ENCODE measurements around the gene MIPEP. TPM values are rescaled to one million over a fixed set of nuclear protein-coding genes. Genes with fewer than 3 reads are reported as not detected.
"Not testable (repeated sequence)": the region's sequence is repeated elsewhere in the genome, so short reads cannot be mapped to it uniquely, and the experiment has no call there.

Gene MIPEP
- total RNA-seq, 1 donor from 2014 or later: 15.7 TPM

DNA sequence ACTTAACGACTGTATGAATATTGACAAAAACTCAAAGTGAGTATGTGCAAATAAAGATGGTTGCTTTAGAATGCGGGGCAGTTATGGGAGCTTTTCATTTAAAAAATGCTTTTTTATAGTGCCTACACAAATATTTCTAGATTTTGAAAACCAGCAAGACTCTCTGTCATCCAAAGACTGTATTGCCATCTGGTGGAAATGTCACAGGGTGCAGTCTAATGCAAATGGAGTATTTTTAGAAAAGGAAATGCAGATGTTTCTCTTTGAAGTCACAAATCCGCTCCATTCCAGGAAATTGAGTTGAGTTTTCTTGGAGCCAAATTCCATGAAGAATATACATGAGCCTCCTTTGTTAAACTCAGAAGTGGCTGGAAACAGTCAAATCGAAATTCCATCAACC lies 10.4 kb upstream of the MIPEP start:
- H3K27me3 Mint-ChIP-seq: peaks cover 31% of the 10 kb centered on the region
- no peaks in the 10 kb centered on the region for H3K36me3 Mint-ChIP-seq (ENCODE audit: insufficient read depth)
- TF ChIP-seq, protein P1, sequence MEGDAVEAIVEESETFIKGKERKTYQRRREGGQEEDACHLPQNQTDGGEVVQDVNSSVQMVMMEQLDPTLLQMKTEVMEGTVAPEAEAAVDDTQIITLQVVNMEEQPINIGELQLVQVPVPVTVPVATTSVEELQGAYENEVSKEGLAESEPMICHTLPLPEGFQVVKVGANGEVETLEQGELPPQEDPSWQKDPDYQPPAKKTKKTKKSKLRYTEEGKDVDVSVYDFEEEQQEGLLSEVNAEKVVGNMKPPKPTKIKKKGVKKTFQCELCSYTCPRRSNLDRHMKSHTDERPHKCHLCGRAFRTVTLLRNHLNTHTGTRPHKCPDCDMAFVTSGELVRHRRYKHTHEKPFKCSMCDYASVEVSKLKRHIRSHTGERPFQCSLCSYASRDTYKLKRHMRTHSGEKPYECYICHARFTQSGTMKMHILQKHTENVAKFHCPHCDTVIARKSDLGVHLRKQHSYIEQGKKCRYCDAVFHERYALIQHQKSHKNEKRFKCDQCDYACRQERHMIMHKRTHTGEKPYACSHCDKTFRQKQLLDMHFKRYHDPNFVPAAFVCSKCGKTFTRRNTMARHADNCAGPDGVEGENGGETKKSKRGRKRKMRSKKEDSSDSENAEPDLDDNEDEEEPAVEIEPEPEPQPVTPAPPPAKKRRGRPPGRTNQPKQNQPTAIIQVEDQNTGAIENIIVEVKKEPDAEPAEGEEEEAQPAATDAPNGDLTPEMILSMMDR (IDR thresholded peaks at IDR 0.05; ENCODE audit: unreplicated experiment): peak; percentile 65
- no peak overlapping the region for H3K4me3 Mint-ChIP-seq (ENCODE audit: low read depth)
- no peak for DNase-seq (ENCODE audit: low spot score, unreplicated experiment)
- no peaks in the 10 kb centered on the region for H3K9me3 Mint-ChIP-seq (ENCODE audit: low read depth)
- no peak overlapping the region for H3K27ac Mint-ChIP-seq
- H3K4me1 Mint-ChIP-seq (ENCODE audit: low read depth): no peaks in the 10 kb centered on the region

- no peak overlapping the region for H3K4me3 Mint-ChIP-seq (ENCODE audit: low read depth)
- no peaks in the 10 kb centered on the region for H3K36me3 Mint-ChIP-seq (ENCODE audit: insufficient read depth)
- DNase-seq (ENCODE audit: low spot score, unreplicated experiment): no peak
- H3K27ac Mint-ChIP-seq: no peak overlapping the region
- TF ChIP-seq, protein P1 (IDR thresholded peaks at IDR 0.05; ENCODE audit: unreplicated experiment): no peak
- peaks cover 28% of the 10 kb centered on the region for H3K27me3 Mint-ChIP-seq
- no peaks in the 10 kb centered on the region for H3K4me1 Mint-ChIP-seq (ENCODE audit: low read depth)
- no peaks in the 10 kb centered on the region for H3K9me3 Mint-ChIP-seq (ENCODE audit: low read depth)
Measured at GRCh38 chr13:23898101-23898500, 8.9 kb upstream of the MIPEP start.

DNA sequence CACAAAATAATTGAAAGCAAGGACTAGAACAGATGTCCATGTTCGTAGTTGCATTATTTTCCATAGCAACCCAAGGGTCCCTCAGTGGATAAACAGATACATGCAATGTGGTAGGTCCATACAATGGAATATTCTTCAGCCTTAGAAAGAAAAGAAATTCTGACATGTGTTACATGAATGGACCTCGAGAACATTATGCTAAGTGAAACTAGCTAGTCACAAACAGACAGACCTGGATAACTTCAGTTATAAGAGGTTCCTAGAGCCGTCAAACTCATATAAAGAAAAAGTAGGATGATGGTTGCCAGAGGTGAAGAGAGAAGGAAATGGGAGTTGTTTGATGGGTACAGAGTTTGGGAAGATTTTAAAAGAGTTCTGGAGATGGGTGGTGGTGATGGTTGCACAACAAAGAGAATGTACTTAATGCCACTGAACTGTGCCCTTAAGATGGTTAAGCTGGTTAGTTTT lies 8.3 kb upstream of the MIPEP start, which contains the start of gene C1QTNF9B:
Gene C1QTNF9B (minus strand): TSS at position 51 of the 468 bp plus-strand sequence.
- not testable (repeated sequence) for H3K4me3 Mint-ChIP-seq (ENCODE audit: low read depth)

GRCh38 chr13:23894746-23895145 lies 5.5 kb upstream of the MIPEP start:
- H3K27me3 Mint-ChIP-seq; DNase-seq (ENCODE audit: low spot score, unreplicated experiment); H3K36me3 Mint-ChIP-seq (ENCODE audit: insufficient read depth); H3K9me3 Mint-ChIP-seq (ENCODE audit: low read depth); H3K4me3 Mint-ChIP-seq (ENCODE audit: low read depth); H3K27ac Mint-ChIP-seq; H3K4me1 Mint-ChIP-seq (ENCODE audit: low read depth): not testable (repeated sequence)

More for the DNA sequence above, 8.3 kb upstream of the MIPEP start, which contains the start of gene C1QTNF9B:
- H3K27me3 Mint-ChIP-seq: peaks cover 22% of the 10 kb centered on the region
- DNase-seq (ENCODE audit: low spot score, unreplicated experiment); H3K4me1 Mint-ChIP-seq (ENCODE audit: low read depth); H3K27ac Mint-ChIP-seq; H3K36me3 Mint-ChIP-seq (ENCODE audit: insufficient read depth); H3K9me3 Mint-ChIP-seq (ENCODE audit: low read depth): not testable (repeated sequence)

GRCh38 chr13:23893791-23894190 lies 4.6 kb upstream of the MIPEP start:
- H3K36me3 Mint-ChIP-seq (ENCODE audit: insufficient read depth); DNase-seq (ENCODE audit: low spot score, unreplicated experiment); H3K9me3 Mint-ChIP-seq (ENCODE audit: low read depth); H3K27ac Mint-ChIP-seq; H3K27me3 Mint-ChIP-seq; H3K4me3 Mint-ChIP-seq (ENCODE audit: low read depth); H3K4me1 Mint-ChIP-seq (ENCODE audit: low read depth): not testable (repeated sequence)

- H3K9me3 Mint-ChIP-seq (ENCODE audit: low read depth): no peaks in the 10 kb centered on the region
- DNase-seq (ENCODE audit: low spot score, unreplicated experiment): no peak
Measured at GRCh38 chr13:23889615-23890607, 711 bp upstream of the MIPEP start.

GRCh38 chr13:23884361-23884760 lies 4.8 kb downstream of the MIPEP start:
- H3K4me1 Mint-ChIP-seq (ENCODE audit: low read depth): peaks cover 11% of the 10 kb centered on the region
- H3K27ac Mint-ChIP-seq; DNase-seq (ENCODE audit: low spot score, unreplicated experiment); H3K9me3 Mint-ChIP-seq (ENCODE audit: low read depth); H3K4me3 Mint-ChIP-seq (ENCODE audit: low read depth); H3K27me3 Mint-ChIP-seq: not testable (repeated sequence)
- peaks cover 14% of the 10 kb centered on the region for H3K36me3 Mint-ChIP-seq (ENCODE audit: insufficient read depth)

More at GRCh38 chr13:23889615-23890607, 711 bp upstream of the MIPEP start:
- H3K4me3 Mint-ChIP-seq (ENCODE audit: low read depth): peak overlapping the region; percentile 83
- peaks cover 16% of the 10 kb centered on the region for H3K4me1 Mint-ChIP-seq (ENCODE audit: low read depth)
- H3K27ac Mint-ChIP-seq: peak overlapping the region; percentile 13
- no peaks in the 10 kb centered on the region for H3K27me3 Mint-ChIP-seq
- peaks cover 2% of the 10 kb centered on the region for H3K36me3 Mint-ChIP-seq (ENCODE audit: insufficient read depth)
- TF ChIP-seq, protein P1 (IDR thresholded peaks at IDR 0.05; ENCODE audit: unreplicated experiment): peak; percentile 44

Measured in progenitor cell of endocrine pancreas (in vitro differentiated cells).